Stimulated activated CD8-positive, alpha-beta memory T cell treated with anti-CD3 and anti-CD28 coated beads, Interleukin-12 subunit alpha, Interleukin-12 subunit beta, amount 100 ng/mL, for 4 hours (primary cell): ENCODE measurements around the gene MKLN1.
"Not testable (repeated sequence)": the region's sequence is repeated elsewhere in the genome, so short reads cannot be mapped to it uniquely, and the experiment has no call there.

ENCODE experiments used
- DNase-seq: peaks from one replicate; pipeline ENCODE4 v3.0.0-alpha.2; 2020; ENCODE audit warnings: low read depth

MKLN1 gene

GRCh38 chr7:131312838-131313237 lies 14.8 kb upstream of the MKLN1 start:
- no peak for DNase-seq

GRCh38 chr7:131320603-131321002 lies 7.1 kb upstream of the MKLN1 start:
- DNase-seq = no peak

- DNase-seq = no peak
Measured at GRCh38 chr7:131321656-131322055, 6.0 kb upstream of the MKLN1 start.

- no peak for DNase-seq
Measured at GRCh38 chr7:131322061-131322460, 5.6 kb upstream of the MKLN1 start.

GRCh38 chr7:131322861-131323260 lies 4.8 kb upstream of the MKLN1 start:
- no peak for DNase-seq

- no peak for DNase-seq
Measured at GRCh38 chr7:131325179-131325840, 2.4 kb upstream of the MKLN1 start.

- no peak for DNase-seq
Measured at GRCh38 chr7:131326576-131326975, 1.1 kb upstream of the MKLN1 start.

- no peak for DNase-seq
Measured at GRCh38 chr7:131327049-131327625, 539 bp upstream of the MKLN1 start.

GRCh38 chr7:131328377-131329175 lies 900 bp downstream of the MKLN1 start:
- DNase-seq = no peak

- no peak for DNase-seq
Measured at GRCh38 chr7:131329176-131329570, 1.5 kb downstream of the MKLN1 start.

- DNase-seq = no peak
Measured at GRCh38 chr7:131330299-131330698, 2.6 kb downstream of the MKLN1 start.

GRCh38 chr7:131331806-131332205 lies 4.1 kb downstream of the MKLN1 start:
- no peak for DNase-seq

- DNase-seq = not testable (repeated sequence)
Measured at GRCh38 chr7:131332729-131333128, 5.1 kb downstream of the MKLN1 start.

- no peak for DNase-seq
Measured at GRCh38 chr7:131335639-131336381, 8.1 kb downstream of the MKLN1 start.

- no peak for DNase-seq
Measured at GRCh38 chr7:131336956-131337355, 9.3 kb downstream of the MKLN1 start.

GRCh38 chr7:131338173-131338572 lies 10.5 kb downstream of the MKLN1 start:
- no peak for DNase-seq

GRCh38 chr7:131338691-131339390 lies 11.2 kb downstream of the MKLN1 start:
- DNase-seq = no peak

GRCh38 chr7:131341690-131342089 lies 14.0 kb downstream of the MKLN1 start:
- DNase-seq = no peak

- no peak for DNase-seq
Measured at GRCh38 chr7:131342864-131343442, 15.3 kb downstream of the MKLN1 start.

GRCh38 chr7:131346885-131347592 lies 19.4 kb downstream of the MKLN1 start:
- no peak for DNase-seq

- no peak for DNase-seq
Measured at GRCh38 chr7:131352032-131352431, 24.4 kb downstream of the MKLN1 start.
